Mesenchymal stem cell (in vitro differentiated cells and primary cell): ENCODE results near the gene TMSB4X.

Experiments
- DNase-seq: peaks from one replicate; pipeline ENCODE4 v3.0.0-alpha.2; 2013
- H2AFZ ChIP-seq: one replicate; pipeline ENCODE4 v1.6.1; 2013; ENCODE audit warnings: low read depth, mild to moderate bottlenecking, control low read depth, inconsistent platforms, low read length, moderate library complexity
- H2AK5ac ChIP-seq: 2 replicates; pipeline ENCODE4 v1.6.1; 2013; ENCODE audit warnings: low read length, moderate library complexity, mild to moderate bottlenecking, inconsistent platforms; ENCODE audit not compliant: severe bottlenecking
- H2BK120ac ChIP-seq: one replicate; pipeline ENCODE4 v1.6.1; 2013; ENCODE audit warnings: low read depth, mild to moderate bottlenecking, inconsistent platforms, low read length, moderate library complexity
- H2BK12ac ChIP-seq, 2 experiments: one replicate each; pipeline ENCODE4 v1.6.1; 2013; ENCODE audit warnings: inconsistent platforms in 2 of 2, low read length in 2 of 2, mild to moderate bottlenecking in 2 of 2, moderate library complexity in 2 of 2, control low read depth in 1 of 2
- H2BK15ac ChIP-seq: one replicate; pipeline ENCODE4 v1.6.1; 2013; ENCODE audit warnings: mild to moderate bottlenecking, low read depth, inconsistent platforms; ENCODE audit not compliant: poor library complexity, severe bottlenecking
- H2BK5ac ChIP-seq: 2 replicates; pipeline ENCODE4 v1.6.1; 2013; ENCODE audit warnings: low read depth, mild to moderate bottlenecking, low read length, control low read depth, inconsistent platforms; ENCODE audit not compliant: poor library complexity, severe bottlenecking
- H3K14ac ChIP-seq, 2 experiments: one replicate each; pipeline ENCODE4 v1.6.1; 2013; ENCODE audit warnings: inconsistent platforms in 2 of 2, low read length in 2 of 2, control low read depth in 1 of 2, mild to moderate bottlenecking in 1 of 2, moderate library complexity in 1 of 2
- H3K18ac ChIP-seq, 2 experiments: one replicate each; pipeline ENCODE4 v1.6.1; 2013; ENCODE audit warnings: inconsistent platforms in 2 of 2, low read length in 2 of 2, control low read depth in 1 of 2, low read depth in 1 of 2, mild to moderate bottlenecking in 1 of 2
- H3K23ac ChIP-seq, 2 experiments: one replicate each; pipeline ENCODE4 v1.6.1; 2013; ENCODE audit warnings: inconsistent platforms in 2 of 2, low read length in 2 of 2, mild to moderate bottlenecking in 2 of 2, moderate library complexity in 2 of 2, control low read depth in 1 of 2
- H3K27ac ChIP-seq: 2 replicates; pipeline ENCODE4 v1.5.1; 2013; ENCODE audit warnings: mild to moderate bottlenecking, moderate library complexity, low read length, control low read depth, inconsistent platforms; ENCODE audit not compliant: poor library complexity, severe bottlenecking
- H3K27me3 ChIP-seq, 2 experiments: 2 replicates each; pipeline versions ENCODE4 v1.6.1 to v1.7.0; 2013; ENCODE audit warnings: low read length in 2 of 2, mild to moderate bottlenecking in 2 of 2, moderate library complexity in 2 of 2, control low read depth in 1 of 2, inconsistent platforms in 1 of 2; ENCODE audit not compliant: control insufficient read depth in 1 of 2, insufficient read depth in 1 of 2
- H3K36me3 ChIP-seq, 2 experiments: 2 replicates each; pipeline versions ENCODE4 v1.6.1 to v1.7.0; 2013; ENCODE audit warnings: low read length in 2 of 2, control low read depth in 1 of 2, inconsistent platforms in 1 of 2, low read depth in 1 of 2, mild to moderate bottlenecking in 1 of 2; ENCODE audit not compliant: insufficient read depth in 2 of 2, control insufficient read depth in 1 of 2
- H3K4ac ChIP-seq, 2 experiments: one replicate each; pipeline ENCODE4 v1.6.1; 2013; ENCODE audit warnings: inconsistent platforms in 2 of 2, low read length in 2 of 2, mild to moderate bottlenecking in 2 of 2, moderate library complexity in 2 of 2, control low read depth in 1 of 2, low read depth in 1 of 2
- H3K4me1 ChIP-seq: 2 replicates; pipeline ENCODE4 v1.6.1; 2013; ENCODE audit warnings: low read depth, low read length, control low read depth; ENCODE audit not compliant: control insufficient read depth, insufficient read depth
- H3K4me2 ChIP-seq: 2 replicates; pipeline ENCODE4 v1.6.1; 2013; ENCODE audit warnings: low read length, mild to moderate bottlenecking, inconsistent platforms; ENCODE audit not compliant: poor library complexity, severe bottlenecking
- H3K4me3 ChIP-seq, 2 experiments: 2 replicates each; pipeline versions ENCODE4 v1.5.1 to v1.7.0; 2013; ENCODE audit warnings: low read length in 2 of 2, mild to moderate bottlenecking in 2 of 2, control low read depth in 1 of 2, low read depth in 1 of 2; ENCODE audit not compliant: insufficient read depth in 1 of 2
- H3K79me1 ChIP-seq: replicated peaks from 2 replicates; pipeline ENCODE4 v1.6.1; 2013; ENCODE audit warnings: mild to moderate bottlenecking, control low read depth, low read length, inconsistent platforms; ENCODE audit not compliant: poor library complexity, severe bottlenecking
- H3K9ac ChIP-seq: 2 replicates; pipeline ENCODE4 v1.7.0; 2013; ENCODE audit warnings: mild to moderate bottlenecking, low read length, moderate library complexity
- H3K9me3 ChIP-seq: 2 replicates; pipeline ENCODE4 v1.7.0; 2013; ENCODE audit warnings: mild to moderate bottlenecking, low read length; ENCODE audit not compliant: control insufficient read depth
- H4K8ac ChIP-seq: one replicate; pipeline ENCODE4 v1.6.1; 2013; ENCODE audit warnings: inconsistent platforms, mild to moderate bottlenecking, low read length, moderate library complexity
- H4K91ac ChIP-seq: one replicate; pipeline ENCODE4 v1.6.1; 2013; ENCODE audit warnings: mild to moderate bottlenecking, low read length, inconsistent platforms
- WGBS: methylation state at CpG from one replicate; pipeline ENCODE4 v1.1.7; 2013; ENCODE audit warnings: mixed read lengths; 5-methylcytosine and 5-hydroxymethylcytosine counted together

The TMSB4X gene

DNA sequence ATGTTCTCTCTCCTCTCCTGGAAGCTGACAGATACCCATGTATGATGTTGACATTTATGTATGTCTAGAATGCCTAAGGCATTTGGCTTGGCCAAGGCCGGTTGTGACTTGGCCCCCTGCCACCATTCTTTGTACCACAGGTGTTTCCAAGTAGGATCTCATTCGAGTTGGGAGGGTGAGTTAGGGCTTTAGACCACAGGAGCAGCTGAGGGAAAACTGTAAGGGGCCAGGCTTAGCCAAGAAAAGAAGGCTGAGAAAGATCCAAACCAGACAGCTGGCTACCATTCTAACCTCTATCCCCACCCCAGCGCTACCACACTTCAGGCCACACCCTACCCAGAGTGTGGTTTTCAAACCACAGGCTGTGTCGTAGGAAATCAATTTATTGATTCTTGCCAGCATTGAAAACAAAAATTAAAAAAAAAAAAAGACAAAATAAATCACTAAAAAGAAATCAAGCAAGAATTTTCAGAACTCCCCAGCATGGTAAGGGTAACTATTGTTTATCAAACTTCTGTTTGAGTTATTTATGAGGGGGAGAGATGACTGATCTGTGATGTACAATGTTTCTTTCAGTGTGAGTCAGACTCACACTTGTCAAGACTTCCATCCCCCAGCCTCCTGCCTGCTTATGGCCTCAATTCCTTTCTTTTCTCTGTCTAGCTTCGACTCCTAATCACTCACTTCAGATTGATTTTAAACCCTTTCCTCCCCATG, 9.9 kb downstream of the TMSB4X start:
- WGBS, result 7% methylated on average over 3 of the region's 5 CpGs
- Histone ChIP-seq H4K91ac (no peak overlapping the region), H3K4me2 (no peak overlapping the region), H3K36me3 (no peaks in the 10 kb centered on the region), H3K4me3 (no peak overlapping the region), H3K4me1 (no peaks in the 10 kb centered on the region), H2BK15ac (no peak overlapping the region), H3K27me3 (peaks cover 0 to 4% of the 10 kb centered on the region in 2 experiments), H2BK120ac (no peak overlapping the region), H2BK5ac (no peak overlapping the region), H3K4ac (no peak overlapping the region), H2AFZ (no peak overlapping the region), H2BK12ac (no peak overlapping the region), H3K9ac (peak overlapping the region; percentile 11), H3K9me3 (no peaks in the 10 kb centered on the region), H4K8ac (no peak overlapping the region), H3K27ac (peak overlapping the region; percentile 35), H3K23ac (no peak overlapping the region), H3K18ac (peak overlapping the region in 1 of 2 experiments; percentile 24), H2AK5ac (no peak overlapping the region), H3K79me1 (no peaks in the 10 kb centered on the region), H3K14ac (no peak overlapping the region)
- no peak for DNase-seq

DNA sequence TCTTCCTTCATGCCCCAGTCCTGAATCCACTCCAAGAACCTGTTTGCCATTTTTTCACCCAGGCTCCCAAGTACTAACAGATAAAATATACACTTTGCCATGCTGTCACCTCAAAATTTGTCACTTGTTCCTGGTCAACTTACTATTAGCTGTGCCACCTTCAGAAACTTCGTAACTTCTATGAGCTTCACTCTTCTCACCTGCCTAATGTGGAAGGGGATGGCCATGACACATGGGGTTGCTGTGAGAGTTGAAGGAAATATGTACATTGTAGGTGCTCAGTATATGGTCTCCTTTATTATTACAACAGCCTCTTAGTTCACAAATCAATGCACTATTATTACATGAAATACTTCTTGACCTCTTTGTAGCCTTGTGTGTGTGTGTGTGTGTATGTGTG, 10.4 kb downstream of the TMSB4X start:
- no CpG with 5 or more reads among the region's 1 CpG for whole genome bisulfite sequencing

GRCh38 chrX:12986164-12986779, 11.4 kb downstream of the TMSB4X start:
- Histone ChIP-seq H3K4me2 (no peak overlapping the region), H2BK5ac (no peak overlapping the region), H3K4me1 (no peaks in the 10 kb centered on the region), H3K4ac (no peak overlapping the region), H2BK15ac (no peak overlapping the region), H4K8ac (no peak overlapping the region), H3K18ac (no peak overlapping the region), H3K36me3 (no peaks in the 10 kb centered on the region), H3K9ac (no peak overlapping the region), H3K27ac (no peak overlapping the region), H3K9me3 (no peaks in the 10 kb centered on the region), H3K14ac (no peak overlapping the region), H2AK5ac (no peak overlapping the region), H3K23ac (no peak overlapping the region), H2BK120ac (no peak overlapping the region), H2BK12ac (no peak overlapping the region), H3K79me1 (no peaks in the 10 kb centered on the region), H3K27me3 (peaks cover 0 to 6% of the 10 kb centered on the region in 2 experiments), H3K4me3 (no peak overlapping the region), H4K91ac (no peak overlapping the region), H2AFZ (no peak overlapping the region)
- 85% methylated on average over 3 of the region's 4 CpGs for WGBS
- DNase-seq, result no peak

More for the DNA sequence above, 10.4 kb downstream of the TMSB4X start:
- no peak overlapping the region for H3K4me2 ChIP-seq
- no peak overlapping the region for H2BK120ac ChIP-seq
- peaks cover 0 to 4% of the 10 kb centered on the region in 2 experiments for H3K27me3 ChIP-seq
- H4K91ac ChIP-seq, result no peak overlapping the region
- H3K14ac ChIP-seq, result no peak overlapping the region
- H3K79me1 ChIP-seq, result no peaks in the 10 kb centered on the region
- H3K27ac ChIP-seq, result no peak overlapping the region
- no peak overlapping the region for H2BK15ac ChIP-seq
- H2AK5ac ChIP-seq, result no peak overlapping the region
- no peaks in the 10 kb centered on the region for H3K9me3 ChIP-seq
- H3K18ac ChIP-seq, result peak overlapping the region in 1 of 2 experiments; percentile 12
- no peak overlapping the region for H2BK12ac ChIP-seq
- no peak overlapping the region for H3K23ac ChIP-seq
- no peak overlapping the region for H2BK5ac ChIP-seq
- no peaks in the 10 kb centered on the region for H3K36me3 ChIP-seq
- DNase-seq, result no peak
- no peak overlapping the region for H2AFZ ChIP-seq
- H3K9ac ChIP-seq, result peak overlapping the region; percentile 11
- no peak overlapping the region for H3K4ac ChIP-seq
- H3K4me1 ChIP-seq, result no peaks in the 10 kb centered on the region
- no peak overlapping the region for H4K8ac ChIP-seq
- H3K4me3 ChIP-seq, result no peak overlapping the region

- H2BK120ac ChIP-seq, result no peak overlapping the region
- no peaks in the 10 kb centered on the region for H3K36me3 ChIP-seq
- H3K4me3 ChIP-seq, result no peak overlapping the region
- no peak overlapping the region for H3K4me2 ChIP-seq
- no peak overlapping the region for H2AFZ ChIP-seq
- H2BK5ac ChIP-seq, result no peak overlapping the region
- no peak overlapping the region for H3K9ac ChIP-seq
- H2BK12ac ChIP-seq, result no peak overlapping the region
- no peak overlapping the region for H3K14ac ChIP-seq
- no peak overlapping the region for H3K23ac ChIP-seq
- H3K4ac ChIP-seq, result no peak overlapping the region
- H3K18ac ChIP-seq, result no peak overlapping the region
- H2AK5ac ChIP-seq, result no peak overlapping the region
- no peaks in the 10 kb centered on the region for H3K4me1 ChIP-seq
- H3K27me3 ChIP-seq, result peaks cover 0 to 3% of the 10 kb centered on the region in 2 experiments
- H4K91ac ChIP-seq, result no peak overlapping the region
- no peak overlapping the region for H2BK15ac ChIP-seq
- no peaks in the 10 kb centered on the region for H3K9me3 ChIP-seq
- H3K27ac ChIP-seq, result no peak overlapping the region
- DNase-seq, result no peak
- no peaks in the 10 kb centered on the region for H3K79me1 ChIP-seq
- no peak overlapping the region for H4K8ac ChIP-seq
- WGBS, result 100% methylated on average over 2 of the region's 2 CpGs
Measured at GRCh38 chrX:12986886-12987285, 12.0 kb downstream of the TMSB4X start.
